T-helper 2 cell treated with Interferon-gamma antibody and Interleukin-4, amounts not matched to agents 5 μg/mL and 100 μg/mL, for 36 hours (primary cell): Measurements from ENCODE around the gene FHOD3.

ENCODE experiments used
- DNase-seq: peaks from one replicate; pipeline ENCODE4 v3.0.0; 2021; ENCODE audit warnings: low spot score
- H3K27ac Mint-ChIP-seq: one replicate; pipeline ENCODE4 v1.8.0; 2021; ENCODE audit warnings: mild to moderate bottlenecking, mixed read lengths
- H3K27me3 Mint-ChIP-seq: one replicate; pipeline ENCODE4 v1.8.0; 2021; ENCODE audit warnings: low read depth, mixed read lengths
- H3K36me3 Mint-ChIP-seq: one replicate; pipeline ENCODE4 v1.8.0; 2021; ENCODE audit warnings: low read depth, mixed read lengths
- H3K4me1 Mint-ChIP-seq: one replicate; pipeline ENCODE4 v1.8.0; 2021; ENCODE audit warnings: low read depth, mixed read lengths
- H3K4me3 Mint-ChIP-seq: one replicate; pipeline ENCODE4 v1.8.0; 2022; ENCODE audit warnings: mild to moderate bottlenecking, moderate library complexity, mixed read lengths
- H3K9me3 Mint-ChIP-seq: one replicate; pipeline ENCODE4 v1.8.0; 2021; ENCODE audit warnings: mixed read lengths

The FHOD3 gene

DNA sequence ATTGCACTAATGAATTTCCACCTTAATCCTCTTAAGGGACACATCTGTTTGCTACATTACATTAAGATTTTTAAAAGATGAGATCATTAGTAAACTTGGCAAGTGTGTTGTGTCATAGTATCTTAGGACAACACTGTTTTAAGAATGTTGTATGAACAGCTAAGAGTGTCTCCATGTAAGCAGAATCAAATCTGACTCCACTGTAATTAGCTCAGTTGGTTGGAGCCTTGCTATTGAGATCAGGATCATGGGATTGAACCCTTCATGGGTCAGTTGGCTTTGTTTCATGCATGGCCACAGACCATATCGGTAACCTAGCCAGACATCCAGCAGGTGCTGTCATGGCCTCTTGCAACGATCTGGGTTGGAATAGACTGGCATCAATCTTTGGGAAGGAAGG lies 5.2 kb downstream of the FHOD3 start:
- no peak for DNase-seq
- H3K4me3 Mint-ChIP-seq: no peak overlapping the region
- no peaks in the 10 kb centered on the region for H3K4me1 Mint-ChIP-seq
- no peak overlapping the region for H3K27ac Mint-ChIP-seq
- no peaks in the 10 kb centered on the region for H3K9me3 Mint-ChIP-seq
- no peaks in the 10 kb centered on the region for H3K36me3 Mint-ChIP-seq
- peaks cover 52% of the 10 kb centered on the region for H3K27me3 Mint-ChIP-seq

DNA sequence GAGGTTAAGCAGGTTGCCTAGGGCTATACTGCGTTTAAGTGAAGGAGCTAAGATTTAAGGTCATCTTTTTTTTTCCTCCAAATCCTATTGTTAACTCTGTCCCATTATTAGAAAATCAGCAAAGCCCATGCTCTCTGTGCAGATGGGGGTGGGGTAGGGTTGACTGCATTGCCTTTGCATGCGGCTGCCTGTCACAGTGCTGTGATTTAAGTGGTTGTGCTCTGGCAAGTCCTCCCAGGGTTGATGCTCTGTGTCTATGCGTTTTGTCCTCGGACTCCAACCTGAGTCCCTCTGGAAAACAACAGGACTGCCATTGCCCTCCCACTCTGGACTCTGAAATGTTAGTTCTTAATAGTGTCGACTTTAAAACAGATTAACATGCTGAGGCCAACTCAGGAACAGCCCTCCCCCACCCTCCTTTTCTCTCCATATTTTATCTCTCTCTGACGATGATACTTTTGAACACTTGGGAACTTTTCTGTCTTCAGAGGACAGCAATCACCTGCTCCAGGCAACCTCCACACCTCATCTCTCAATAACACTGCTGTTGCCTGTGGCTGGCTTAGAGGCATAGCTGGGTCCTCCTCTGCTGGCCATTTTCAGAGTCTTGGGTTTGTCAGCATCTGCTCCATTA lies 5.8 kb downstream of the FHOD3 start:
- H3K27ac Mint-ChIP-seq: no peak overlapping the region
- no peaks in the 10 kb centered on the region for H3K9me3 Mint-ChIP-seq
- H3K27me3 Mint-ChIP-seq: peaks cover 52% of the 10 kb centered on the region
- no peak for DNase-seq
- no peak overlapping the region for H3K4me3 Mint-ChIP-seq
- no peaks in the 10 kb centered on the region for H3K36me3 Mint-ChIP-seq
- H3K4me1 Mint-ChIP-seq: no peaks in the 10 kb centered on the region

DNA sequence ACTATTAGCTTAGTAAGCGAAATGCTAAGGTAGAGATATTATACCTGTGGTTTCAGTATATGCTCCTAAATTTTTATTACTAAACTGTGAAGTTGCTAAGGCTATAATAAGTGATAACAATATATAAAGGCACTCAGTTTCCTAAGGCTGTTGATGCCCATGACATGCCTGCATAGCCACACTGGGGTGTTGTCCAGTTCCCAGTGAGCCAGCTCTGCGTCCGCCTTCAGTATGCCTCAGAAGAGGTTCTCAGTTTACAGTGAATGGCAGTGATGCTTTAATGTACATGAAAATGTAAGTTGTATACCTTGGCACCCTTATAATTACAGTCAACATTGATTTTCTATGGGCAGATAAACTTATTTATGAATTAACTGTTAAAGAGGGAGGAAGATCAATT lies 7.2 kb downstream of the FHOD3 start:
- no peak overlapping the region for H3K27ac Mint-ChIP-seq
- H3K9me3 Mint-ChIP-seq: no peaks in the 10 kb centered on the region
- no peaks in the 10 kb centered on the region for H3K4me1 Mint-ChIP-seq
- H3K27me3 Mint-ChIP-seq: peaks cover 48% of the 10 kb centered on the region
- no peak for DNase-seq
- H3K4me3 Mint-ChIP-seq: no peak overlapping the region
- H3K36me3 Mint-ChIP-seq: no peaks in the 10 kb centered on the region

DNA sequence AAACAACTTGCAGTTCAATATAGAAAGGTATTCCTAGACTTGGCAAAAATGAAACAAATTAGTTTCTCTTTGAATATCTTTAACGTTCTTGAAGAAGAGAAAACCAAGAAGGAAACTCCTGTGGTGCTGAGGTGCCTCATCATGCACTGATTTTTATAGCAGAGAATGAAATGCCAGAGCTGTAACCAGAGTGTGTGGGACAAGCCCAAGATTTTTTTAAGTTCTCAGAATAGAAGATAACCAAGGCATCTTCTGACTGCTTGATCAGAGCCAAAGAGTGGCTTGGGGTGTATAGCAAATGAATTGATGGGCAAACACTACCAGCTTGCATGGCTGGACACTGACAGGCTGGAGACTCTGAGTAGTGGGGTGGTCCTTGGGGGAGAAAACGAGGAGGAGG lies 7.9 kb downstream of the FHOD3 start:
- Mint-ChIP-seq H3K4me1 (no peaks in the 10 kb centered on the region), H3K9me3 (no peaks in the 10 kb centered on the region), H3K36me3 (no peaks in the 10 kb centered on the region), H3K27me3 (peaks cover 45% of the 10 kb centered on the region), H3K4me3 (no peak overlapping the region), H3K27ac (no peak overlapping the region)
- DNase-seq: no peak

DNA sequence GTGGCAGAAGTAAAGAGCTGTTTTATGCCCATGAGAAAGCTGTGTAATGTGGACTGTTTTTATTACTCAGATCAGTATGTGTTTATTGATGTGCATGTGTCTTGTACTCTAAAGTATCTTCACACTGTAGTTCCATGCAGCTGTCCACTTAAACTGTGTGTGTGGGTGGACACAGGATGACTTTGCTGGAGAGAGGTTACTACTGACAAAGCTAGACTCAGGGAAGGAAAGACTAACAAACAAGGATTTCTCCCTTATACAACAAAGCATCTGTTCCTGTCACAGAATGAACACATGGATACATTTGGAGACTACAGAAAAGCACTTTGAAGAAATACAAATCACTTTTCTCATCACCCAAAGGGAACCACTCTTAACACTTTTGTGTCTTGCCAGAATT lies 10.0 kb downstream of the FHOD3 start:
- Mint-ChIP-seq H3K9me3 (no peaks in the 10 kb centered on the region), H3K27me3 (peaks cover 38% of the 10 kb centered on the region), H3K27ac (no peak overlapping the region), H3K4me3 (no peak overlapping the region), H3K4me1 (no peaks in the 10 kb centered on the region), H3K36me3 (no peaks in the 10 kb centered on the region)
- no peak for DNase-seq

DNA sequence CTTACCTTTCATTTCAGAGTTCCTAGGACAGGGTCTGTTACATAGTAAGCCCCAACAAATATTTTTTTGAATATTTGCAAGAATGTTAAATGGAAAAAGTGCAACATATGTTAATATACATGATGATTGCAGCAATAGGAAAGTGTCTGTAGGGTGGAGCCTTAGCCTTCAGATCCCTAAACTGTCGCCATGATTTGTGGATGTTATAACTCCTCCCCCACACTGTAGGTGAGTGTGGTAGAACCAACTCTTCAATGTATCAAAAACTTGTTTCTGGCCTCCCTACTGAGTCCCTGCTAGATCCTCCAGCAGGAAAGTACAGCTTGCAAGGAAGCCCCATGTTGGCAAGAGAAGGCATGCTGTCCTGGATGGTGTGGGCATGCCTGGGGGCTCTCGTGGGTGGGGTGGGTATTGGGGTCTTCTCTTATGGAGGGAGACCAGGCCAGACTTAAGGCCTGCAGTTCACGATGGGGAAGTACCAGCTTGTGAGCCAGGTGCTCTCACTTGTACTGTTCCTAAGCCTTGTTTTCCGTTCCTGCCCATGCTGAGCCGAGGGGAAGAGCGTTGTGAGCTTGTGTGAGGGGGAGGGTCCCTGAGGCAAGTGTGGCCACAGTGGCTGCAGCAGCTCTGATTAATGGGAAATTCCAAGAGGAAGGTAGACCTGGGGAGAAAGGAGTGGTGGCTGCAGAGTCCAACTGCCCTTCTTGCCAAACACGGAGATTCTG lies 11.4 kb downstream of the FHOD3 start:
- Mint-ChIP-seq H3K27me3 (peaks cover 26% of the 10 kb centered on the region), H3K4me1 (no peaks in the 10 kb centered on the region), H3K27ac (no peak overlapping the region), H3K36me3 (no peaks in the 10 kb centered on the region), H3K9me3 (no peaks in the 10 kb centered on the region), H3K4me3 (no peak overlapping the region)
- no peak for DNase-seq

DNA sequence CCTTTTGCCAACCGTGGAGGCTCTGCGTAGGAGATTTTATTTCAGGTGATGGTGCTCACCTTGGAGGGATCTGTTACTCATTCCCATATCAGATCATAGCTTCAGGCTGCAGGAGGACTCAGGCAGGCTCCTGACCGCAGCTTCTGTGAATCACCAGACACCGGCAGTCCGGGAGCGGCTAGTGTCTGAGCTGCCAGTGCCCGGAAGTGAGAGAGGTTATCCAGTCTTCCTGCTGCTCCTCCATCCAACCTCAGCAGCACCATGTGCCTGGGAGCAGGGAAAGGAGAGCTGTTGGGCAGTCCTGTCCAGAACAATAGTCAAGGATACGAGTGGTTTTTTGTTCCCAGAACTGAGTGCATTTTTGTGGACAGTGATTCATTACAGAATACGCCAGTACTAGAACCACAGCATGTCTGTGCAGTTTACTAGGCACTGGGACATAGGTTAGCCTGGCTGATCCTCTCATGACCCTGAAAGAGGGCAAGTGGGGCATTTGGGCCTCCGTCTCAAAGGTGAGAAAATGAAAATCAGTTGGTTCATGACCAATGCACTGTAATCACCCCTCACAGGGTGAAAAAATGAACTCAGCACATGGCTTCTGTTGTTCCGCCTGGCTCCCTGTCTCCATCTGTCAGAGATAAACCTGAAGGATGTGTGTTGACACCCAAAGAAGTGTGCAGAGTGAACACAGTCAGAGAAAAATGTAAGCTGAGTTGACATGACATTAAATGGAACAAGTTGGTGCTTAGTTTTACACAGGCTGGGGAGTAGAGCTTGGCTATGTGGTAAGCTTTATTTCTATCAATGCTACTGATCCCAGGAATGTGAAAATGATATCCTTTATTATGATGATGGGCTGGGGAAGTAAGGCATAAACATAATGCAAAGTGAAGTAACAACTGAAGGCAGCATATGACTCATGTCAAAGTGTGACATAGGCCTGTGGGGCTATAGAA lies 12.2 kb downstream of the FHOD3 start:
- no peak overlapping the region for H3K27ac Mint-ChIP-seq
- H3K9me3 Mint-ChIP-seq: no peaks in the 10 kb centered on the region
- peaks cover 25% of the 10 kb centered on the region for H3K27me3 Mint-ChIP-seq
- no peaks in the 10 kb centered on the region for H3K4me1 Mint-ChIP-seq
- DNase-seq: no peak
- H3K36me3 Mint-ChIP-seq: no peaks in the 10 kb centered on the region
- no peak overlapping the region for H3K4me3 Mint-ChIP-seq

DNA sequence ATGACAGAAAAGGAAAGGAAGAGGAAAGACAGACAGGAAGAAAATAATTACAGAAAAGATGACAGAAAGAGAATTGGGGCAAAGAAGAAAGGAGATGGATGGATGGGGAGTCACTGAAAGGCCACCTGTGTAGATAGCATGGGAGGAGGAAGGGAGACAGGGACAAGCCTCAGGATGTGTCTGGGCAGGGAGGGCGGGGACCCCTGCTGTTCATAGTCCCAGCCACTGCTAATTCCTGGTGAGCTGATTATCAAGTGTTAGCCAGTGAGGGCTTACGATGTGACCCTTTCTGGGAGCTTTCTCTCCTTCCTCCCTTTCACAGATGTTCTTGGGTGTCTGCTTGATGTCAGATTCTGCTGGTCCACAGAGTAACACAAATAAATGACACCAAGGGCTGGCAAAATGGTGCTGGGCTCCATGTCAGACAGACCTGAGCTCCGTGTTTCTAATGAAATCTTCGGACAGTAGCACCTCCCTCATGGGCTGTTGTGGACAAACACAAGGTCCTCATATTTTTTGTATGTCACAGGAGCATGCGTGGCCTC lies 13.6 kb downstream of the FHOD3 start:
- DNase-seq: no peak
- Mint-ChIP-seq H3K4me3 (no peak overlapping the region), H3K9me3 (no peaks in the 10 kb centered on the region), H3K36me3 (no peaks in the 10 kb centered on the region), H3K27me3 (peaks cover 20% of the 10 kb centered on the region), H3K27ac (no peak overlapping the region), H3K4me1 (no peaks in the 10 kb centered on the region)

DNA sequence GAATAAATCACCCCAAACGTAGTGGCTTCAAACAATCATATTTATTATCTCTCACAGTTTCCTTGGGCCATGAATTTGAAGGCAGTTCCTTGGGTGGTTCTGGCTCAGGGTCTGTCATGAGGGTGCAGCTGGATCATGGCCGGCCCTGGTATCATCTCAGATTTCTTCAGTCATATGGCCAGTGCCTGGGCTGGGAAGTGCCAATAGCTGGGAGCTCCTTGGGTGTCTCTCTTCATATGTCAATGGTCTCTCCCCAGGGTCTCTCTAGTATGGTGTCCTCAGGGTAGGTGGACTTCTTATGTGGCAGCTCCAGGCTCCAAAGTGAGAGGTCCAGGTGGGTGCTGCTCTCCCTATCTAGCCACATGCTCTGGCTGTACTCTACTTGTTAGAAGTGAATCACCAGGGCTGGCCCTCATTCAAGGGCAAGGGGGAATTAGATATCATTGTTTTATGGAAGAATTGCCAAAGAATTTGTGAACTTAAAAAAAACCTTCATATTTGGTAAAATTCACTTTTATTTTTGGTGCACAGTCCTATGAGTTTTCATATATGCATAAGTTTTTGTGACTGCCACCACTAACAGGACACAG lies 15.4 kb downstream of the FHOD3 start:
- H3K4me3 Mint-ChIP-seq: no peak overlapping the region
- H3K9me3 Mint-ChIP-seq: no peaks in the 10 kb centered on the region
- H3K4me1 Mint-ChIP-seq: no peaks in the 10 kb centered on the region
- DNase-seq: no peak
- no peaks in the 10 kb centered on the region for H3K36me3 Mint-ChIP-seq
- peaks cover 11% of the 10 kb centered on the region for H3K27me3 Mint-ChIP-seq
- H3K27ac Mint-ChIP-seq: no peak overlapping the region

DNA sequence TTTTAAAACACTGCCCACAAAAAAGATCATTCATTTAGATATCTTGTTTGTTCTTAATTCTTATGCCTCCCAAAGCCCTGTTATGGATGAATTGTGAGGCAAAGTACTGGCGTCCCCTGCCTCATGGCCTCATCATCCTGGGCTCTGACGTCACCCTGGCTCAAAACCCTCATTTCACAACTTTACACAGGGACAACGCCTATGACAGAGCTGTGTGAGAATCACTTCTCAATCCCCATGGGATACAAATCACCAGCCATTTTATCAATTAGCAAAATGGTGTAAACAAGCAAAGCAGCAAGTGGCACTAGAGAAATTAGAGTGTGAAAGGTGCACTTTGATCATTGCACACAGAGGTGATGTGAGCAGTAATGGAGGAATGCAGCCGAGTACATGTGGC lies 16.6 kb downstream of the FHOD3 start:
- no peaks in the 10 kb centered on the region for H3K4me1 Mint-ChIP-seq
- peaks cover 5% of the 10 kb centered on the region for H3K9me3 Mint-ChIP-seq
- no peak for DNase-seq
- no peaks in the 10 kb centered on the region for H3K36me3 Mint-ChIP-seq
- H3K4me3 Mint-ChIP-seq: no peak overlapping the region
- H3K27ac Mint-ChIP-seq: no peak overlapping the region
- peaks cover 6% of the 10 kb centered on the region for H3K27me3 Mint-ChIP-seq

DNA sequence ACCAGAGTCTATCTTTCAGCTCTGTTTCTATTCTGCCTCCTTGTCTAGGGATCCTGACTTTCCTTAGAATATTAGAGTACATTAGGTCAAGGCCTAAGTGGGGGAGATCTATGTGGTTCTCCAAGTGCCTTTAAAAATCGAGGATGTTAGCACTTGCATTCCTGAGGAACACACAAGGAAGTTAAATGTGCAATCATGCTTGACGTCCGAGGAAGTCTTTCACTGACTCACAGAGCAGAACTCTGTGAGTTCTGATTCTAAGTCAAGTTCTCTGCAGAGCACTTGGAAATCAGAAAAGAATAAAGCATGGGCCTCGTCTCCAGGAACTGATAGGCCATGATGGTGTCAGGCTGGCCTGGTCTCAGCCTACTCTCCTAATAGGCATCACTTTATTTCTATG lies 17.2 kb downstream of the FHOD3 start:
- no peak overlapping the region for H3K4me3 Mint-ChIP-seq
- H3K27ac Mint-ChIP-seq: no peak overlapping the region
- H3K9me3 Mint-ChIP-seq: peaks cover 5% of the 10 kb centered on the region
- peaks cover 7% of the 10 kb centered on the region for H3K27me3 Mint-ChIP-seq
- no peak for DNase-seq
- H3K4me1 Mint-ChIP-seq: no peaks in the 10 kb centered on the region
- no peaks in the 10 kb centered on the region for H3K36me3 Mint-ChIP-seq

DNA sequence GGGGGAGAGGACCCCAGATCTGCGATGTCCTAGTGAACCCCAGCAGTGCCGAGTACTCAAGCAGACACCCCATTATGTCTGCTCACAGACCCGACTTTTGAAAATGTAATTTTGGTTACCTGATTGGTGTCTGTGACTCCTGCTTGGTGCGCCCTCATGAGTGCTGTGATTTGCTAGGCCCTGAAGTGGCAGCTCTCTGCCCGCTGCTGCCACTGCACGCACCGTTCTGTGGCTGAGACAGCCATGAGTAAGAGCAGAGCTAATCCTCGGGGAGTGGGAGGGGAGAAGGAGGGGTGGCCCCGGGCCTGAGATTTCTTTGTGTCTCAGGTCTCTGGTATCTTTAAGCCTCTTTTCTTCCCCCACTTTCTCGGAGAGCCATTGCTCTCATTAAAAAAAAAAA lies 18.2 kb downstream of the FHOD3 start:
- peaks cover 5% of the 10 kb centered on the region for H3K9me3 Mint-ChIP-seq
- H3K36me3 Mint-ChIP-seq: no peaks in the 10 kb centered on the region
- H3K4me3 Mint-ChIP-seq: no peak overlapping the region
- no peak overlapping the region for H3K27ac Mint-ChIP-seq
- no peaks in the 10 kb centered on the region for H3K4me1 Mint-ChIP-seq
- DNase-seq: no peak
- peaks cover 7% of the 10 kb centered on the region for H3K27me3 Mint-ChIP-seq

DNA sequence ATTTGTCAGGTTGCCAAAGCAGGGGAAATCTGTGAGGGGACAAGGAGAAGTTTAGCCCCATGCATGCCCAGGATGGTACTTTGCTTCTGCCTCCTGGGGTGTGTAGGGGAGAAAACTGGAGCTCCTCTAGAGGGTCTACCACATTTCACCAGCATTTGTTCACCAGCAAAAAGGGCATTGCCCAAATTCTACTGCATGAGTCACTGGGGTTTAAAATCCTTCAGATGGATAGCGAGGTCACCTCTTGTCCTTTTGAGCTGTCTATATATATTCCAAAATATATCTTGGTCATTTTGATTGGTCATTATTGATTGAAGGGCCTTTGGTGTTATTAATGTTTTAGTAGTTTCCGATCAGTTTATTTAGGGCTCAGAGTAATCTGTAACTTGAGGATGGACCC lies 18.7 kb downstream of the FHOD3 start:
- H3K36me3 Mint-ChIP-seq: no peaks in the 10 kb centered on the region
- no peak for DNase-seq
- H3K27me3 Mint-ChIP-seq: peaks cover 7% of the 10 kb centered on the region
- H3K9me3 Mint-ChIP-seq: peaks cover 5% of the 10 kb centered on the region
- no peaks in the 10 kb centered on the region for H3K4me1 Mint-ChIP-seq
- H3K27ac Mint-ChIP-seq: no peak overlapping the region
- no peak overlapping the region for H3K4me3 Mint-ChIP-seq
